Measurements from ENCODE around the gene PPM1L.

The PPM1L gene

GRCh38 chr3:160857476-160858119 lies 101.6 kb downstream of the PPM1L start:
- no peak for DNase-seq

DNA sequence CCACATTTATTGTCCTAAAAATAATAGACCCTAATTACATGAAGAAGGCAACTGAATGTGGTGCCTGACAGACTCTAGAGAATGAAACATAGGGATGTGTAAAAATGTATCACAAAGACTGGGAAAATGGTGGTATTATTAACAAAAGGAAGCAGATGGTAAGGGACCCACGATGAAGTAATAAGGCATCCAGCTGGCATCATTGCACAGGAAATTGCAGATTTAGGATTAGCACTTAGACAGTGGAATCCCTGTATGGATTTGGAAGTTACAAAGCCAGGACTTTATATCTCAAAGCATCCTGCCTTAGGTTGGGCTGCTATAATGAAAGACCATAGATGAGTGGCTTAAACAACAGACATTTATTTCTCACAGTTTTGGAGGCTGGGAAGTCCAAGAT lies 104.3 kb downstream of the PPM1L start:
- peak; percentile 23 for DNase-seq

DNA sequence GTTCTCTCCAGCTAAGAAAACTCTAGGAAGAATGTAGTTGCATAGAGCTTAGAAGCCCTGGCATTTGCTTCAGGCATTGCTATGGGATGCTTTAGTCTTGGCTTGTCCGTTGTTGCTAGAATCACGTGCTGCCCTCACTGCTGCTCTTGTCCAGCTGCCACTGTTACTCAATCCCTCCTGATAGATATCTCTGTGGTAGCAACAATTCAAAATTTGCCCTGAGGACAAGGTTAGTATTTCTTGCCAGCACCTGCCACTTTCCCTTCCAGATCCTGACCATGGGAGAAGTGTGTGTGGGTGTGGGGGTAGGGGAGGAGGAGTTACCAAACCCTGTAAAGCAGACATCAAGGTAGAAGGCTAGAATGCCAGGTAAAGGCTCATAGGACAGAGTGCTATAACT lies 113.8 kb downstream of the PPM1L start:
- peak; percentile 39 for DNase-seq

GRCh38 chr3:160870327-160870726 lies 114.3 kb downstream of the PPM1L start:
- peak; percentile 27 for DNase-seq

- no peak for DNase-seq
Observed at GRCh38 chr3:160874736-160875135, 118.7 kb downstream of the PPM1L start.

DNA sequence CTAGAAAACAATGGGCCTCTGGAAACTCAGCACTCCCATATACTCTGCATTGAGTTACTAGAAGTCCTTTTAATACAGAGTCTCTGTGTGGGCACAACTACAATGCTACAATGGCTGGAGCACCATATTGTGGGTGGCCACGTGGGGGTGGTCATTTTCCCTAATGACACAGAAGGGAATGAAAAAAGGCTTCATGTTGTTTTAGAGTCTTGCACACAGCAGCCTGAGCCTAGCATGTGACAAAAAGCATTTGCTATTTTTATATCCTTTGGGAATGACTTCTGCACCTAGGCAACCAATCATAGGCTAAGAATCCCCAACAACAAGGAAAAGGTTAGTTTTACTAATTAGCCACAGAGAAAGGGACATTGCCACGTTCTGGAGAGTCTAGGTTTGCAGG lies 120.6 kb downstream of the PPM1L start:
- no peak for DNase-seq

- DNase-seq, result no peak
Observed at GRCh38 chr3:160879859-160880258, 123.8 kb downstream of the PPM1L start.

DNA sequence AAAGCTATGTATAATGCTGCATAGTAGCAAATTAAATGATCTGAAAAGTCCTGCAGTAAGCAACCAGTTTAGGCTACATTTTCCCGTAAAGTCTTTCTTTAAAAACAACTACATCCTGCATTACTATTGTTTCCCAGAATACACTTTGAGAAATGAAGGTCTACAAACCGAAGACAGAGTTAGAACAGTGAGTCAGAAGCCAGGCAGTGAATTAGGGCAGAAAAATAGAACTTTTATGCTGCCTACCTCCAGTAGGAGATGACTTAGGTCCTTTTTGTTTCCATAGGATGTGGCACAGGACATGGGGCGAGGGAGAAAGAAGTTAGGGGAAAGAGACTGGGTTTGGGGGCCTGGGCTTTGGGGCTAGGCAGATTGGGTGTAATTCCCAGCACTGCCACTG lies 127.3 kb downstream of the PPM1L start:
- DNase-seq, result no peak

DNA sequence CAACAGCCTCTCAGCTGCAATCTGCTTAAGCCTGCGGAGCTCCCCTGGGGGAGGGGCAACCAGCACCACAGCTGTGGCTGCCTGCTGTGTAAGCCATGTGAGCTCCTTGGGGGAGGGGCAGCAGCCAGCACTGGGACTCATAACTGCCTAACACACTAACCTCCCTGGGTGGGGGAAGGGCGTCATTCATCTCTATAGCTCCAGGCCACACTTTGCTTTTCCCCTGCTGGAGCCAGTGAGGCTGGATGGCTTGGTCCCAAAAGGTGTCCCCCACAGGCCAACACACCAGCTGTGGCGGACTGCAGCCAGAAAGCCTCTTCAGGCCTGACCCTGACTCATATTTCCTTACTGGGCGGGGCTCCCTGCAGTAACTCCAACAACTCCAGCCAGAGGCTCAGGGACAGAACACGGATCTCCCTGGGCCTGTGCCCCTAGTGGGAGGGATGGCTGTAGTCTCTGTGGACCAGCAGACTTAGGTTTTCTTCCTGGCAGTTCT lies 129.8 kb downstream of the PPM1L start:
- peak; percentile 86 for DNase-seq

DNA sequence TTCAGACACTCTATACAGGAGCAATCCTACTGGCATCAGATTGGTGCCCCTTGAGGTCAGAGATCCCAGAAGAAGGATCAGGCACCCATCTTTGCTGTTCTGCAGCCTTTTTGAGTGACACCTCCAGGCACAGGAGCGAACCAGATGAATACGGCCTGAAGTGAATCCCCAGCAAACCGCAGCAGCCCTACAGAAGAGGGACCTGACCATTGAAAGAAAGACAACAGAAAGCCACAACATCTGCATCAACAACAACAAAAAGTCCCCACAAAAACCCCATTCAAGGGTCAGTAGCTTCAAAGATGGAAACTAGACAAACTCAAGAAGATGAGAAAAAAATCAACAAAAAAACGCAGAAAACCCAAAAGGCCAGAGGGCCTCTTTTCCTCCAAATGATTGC lies 130.4 kb downstream of the PPM1L start:
- no peak for DNase-seq

DNA sequence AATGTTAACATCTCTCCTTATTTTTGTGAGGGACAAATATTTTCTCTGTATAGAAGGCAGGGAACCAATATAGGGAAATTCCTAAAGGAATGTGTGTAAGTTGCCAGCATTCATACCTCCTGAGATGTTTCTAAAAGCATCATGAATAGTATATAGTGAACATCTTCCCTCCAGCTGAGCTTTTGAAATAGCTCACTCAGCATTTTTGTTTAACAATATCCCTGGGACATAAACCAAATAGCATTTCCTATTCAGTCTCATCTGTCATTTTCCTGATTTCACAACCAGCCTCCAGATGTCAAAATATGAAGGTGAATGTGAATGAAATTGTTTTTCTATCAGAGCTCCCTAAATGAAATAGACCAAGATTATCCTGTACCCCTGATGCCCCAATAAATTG lies 137.2 kb downstream of the PPM1L start:
- DNase-seq, result no peak

- no peak for DNase-seq
Observed at GRCh38 chr3:160904691-160905090, 148.7 kb downstream of the PPM1L start.

DNA sequence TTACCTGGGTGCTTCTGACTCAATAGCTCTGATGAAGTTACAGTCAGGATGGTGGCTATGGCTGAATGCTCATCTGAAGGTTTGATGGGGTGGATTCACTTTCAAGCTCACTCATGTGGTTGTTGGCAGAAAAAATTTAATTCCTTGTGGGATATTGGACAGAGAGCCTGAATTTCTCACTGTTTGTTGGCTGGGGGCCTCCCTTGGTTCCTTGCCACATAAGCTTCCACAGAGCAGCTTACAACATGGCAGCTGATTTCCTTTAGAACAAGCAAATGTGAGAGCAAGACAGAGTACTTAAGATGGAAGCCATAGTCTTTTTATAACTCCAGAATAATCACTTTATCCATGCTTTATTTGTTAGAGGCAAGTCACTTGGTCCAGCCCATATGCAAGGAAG lies 150.6 kb downstream of the PPM1L start:
- DNase-seq, result no peak

GRCh38 chr3:160909917-160910316 lies 153.9 kb downstream of the PPM1L start:
- DNase-seq, result no peak

- no peak for DNase-seq
Observed at GRCh38 chr3:160911411-160911810, 155.4 kb downstream of the PPM1L start.

DNA sequence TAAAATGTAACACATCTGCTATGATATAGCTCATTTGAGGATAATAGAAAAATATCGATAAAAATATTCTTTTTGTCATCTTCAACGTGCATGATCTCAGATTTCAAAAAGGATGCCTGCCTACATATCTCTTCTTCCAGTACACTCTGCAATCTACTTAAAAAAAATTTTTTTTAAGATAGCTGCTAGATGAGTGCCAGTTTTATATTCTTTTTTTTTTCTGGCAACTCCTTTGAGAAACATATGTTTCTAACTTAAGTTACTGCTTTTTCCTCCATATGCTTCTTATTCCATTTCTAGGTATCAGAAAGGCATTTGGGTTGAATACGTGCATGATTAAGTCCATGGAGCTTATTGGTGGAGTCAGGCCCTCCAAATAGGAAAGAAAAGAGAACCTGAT lies 160.4 kb downstream of the PPM1L start:
- DNase-seq, result no peak

DNA sequence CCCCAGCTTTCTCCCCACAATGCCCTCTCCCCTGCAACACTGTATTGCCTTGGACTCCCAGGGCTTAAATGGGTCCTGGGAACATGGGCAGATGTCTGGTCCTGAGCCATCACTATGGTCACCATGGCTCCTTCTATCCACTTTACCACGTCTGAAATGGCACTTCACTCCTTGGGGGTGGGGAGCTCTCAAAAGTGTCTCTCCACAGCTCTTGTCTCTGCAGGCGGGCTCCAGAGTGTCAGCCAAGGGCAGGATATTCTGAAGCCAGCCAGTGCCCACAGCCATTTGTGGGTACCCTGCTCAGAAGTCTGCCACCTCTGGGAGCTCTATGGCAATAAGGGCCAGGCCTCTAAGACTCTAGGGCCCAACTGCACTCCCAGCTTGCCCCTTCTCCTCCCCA lies 163.9 kb downstream of the PPM1L start:
- DNase-seq, result peak; percentile 10

- DNase-seq, result peak; percentile 62
Observed at GRCh38 chr3:160921020-160921635, 165.1 kb downstream of the PPM1L start.

DNA sequence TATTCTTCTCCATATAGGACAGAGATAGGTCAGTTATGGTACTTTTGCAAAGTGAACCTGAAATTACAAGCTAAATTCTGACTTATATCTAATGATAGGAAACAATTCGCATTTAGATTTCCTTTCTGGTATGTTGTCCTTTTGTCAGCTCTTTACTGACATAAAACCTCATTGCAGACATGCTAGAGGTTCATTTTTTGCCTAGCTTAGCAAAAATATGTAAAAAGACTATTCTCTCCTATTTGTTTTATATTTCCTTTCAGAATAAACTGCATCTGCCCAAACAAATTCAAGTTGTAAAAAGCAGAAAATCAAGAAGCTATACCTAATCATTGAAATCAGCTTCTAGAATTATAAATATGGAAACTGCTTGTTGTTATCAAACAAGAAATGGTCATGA lies 168.7 kb downstream of the PPM1L start:
- no peak for DNase-seq

GRCh38 chr3:160927620-160928019 lies 171.6 kb downstream of the PPM1L start:
- no peak for DNase-seq

GRCh38 chr3:160928183-160928726 lies 172.2 kb downstream of the PPM1L start:
- DNase-seq, result no peak

GRCh38 chr3:160929595-160929994 lies 173.6 kb downstream of the PPM1L start:
- peak; percentile 15 for DNase-seq

DNA sequence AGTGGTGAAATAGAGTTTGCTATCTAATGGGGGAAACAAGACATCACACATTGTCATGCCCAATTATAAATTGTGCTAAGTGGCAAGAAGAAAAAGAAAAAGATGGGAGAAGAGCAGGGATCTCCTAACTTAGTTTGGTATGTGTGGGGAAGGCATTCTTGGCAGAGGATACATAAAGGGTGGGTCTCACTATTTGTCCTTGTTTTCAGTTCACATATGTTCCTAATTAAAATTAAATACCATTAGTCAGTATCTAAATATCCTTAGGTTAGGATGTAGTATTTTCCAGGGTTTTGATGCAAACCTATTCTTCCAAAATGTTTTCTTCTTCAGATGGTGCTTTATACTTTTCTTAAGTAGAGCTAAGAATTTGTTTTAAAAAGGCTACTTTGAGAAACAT lies 175.4 kb downstream of the PPM1L start:
- DNase-seq, result no peak

DNA sequence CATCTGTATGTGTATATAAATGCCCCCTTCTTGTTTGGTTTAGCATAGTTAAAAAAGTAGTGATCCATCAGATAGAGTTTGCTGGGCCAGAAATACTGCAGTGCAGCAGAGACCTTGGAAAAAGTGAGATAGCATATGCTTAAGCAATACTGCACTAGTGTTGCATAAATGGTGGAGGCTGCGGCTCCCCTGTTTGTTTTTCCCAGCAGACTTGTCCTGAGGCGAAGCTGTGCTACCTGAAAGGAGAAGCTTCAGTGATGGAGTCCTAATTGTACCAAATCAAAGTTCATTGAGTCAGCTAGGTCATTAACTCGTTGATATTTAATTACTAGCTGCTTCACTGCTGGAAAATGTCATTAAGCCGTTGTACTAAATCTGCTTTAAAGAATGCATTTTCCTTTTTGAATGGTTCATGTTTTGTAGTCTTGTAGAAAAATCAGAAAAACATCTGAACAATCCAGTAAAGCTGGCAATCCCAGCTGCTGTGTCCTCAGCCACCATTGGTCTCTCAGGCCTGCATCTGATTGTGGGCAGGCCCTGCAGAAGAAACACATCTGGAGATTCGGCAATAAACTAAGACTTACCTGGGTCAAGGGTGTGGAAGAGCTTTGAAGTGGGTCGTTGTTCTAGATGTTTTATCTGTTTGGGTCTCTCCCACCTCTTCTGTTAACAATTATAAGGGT lies 179.5 kb downstream of the PPM1L start:
- DNase-seq, result no peak
